GM12872 (cell line): ENCODE measurements around the gene ZNF407.

Experiments used
- CTCF ChIP-seq: IDR thresholded peaks from 3 replicates; pipeline ENCODE4 v1.5.1; 2011; ENCODE audit warnings: low read depth, mild to moderate bottlenecking, low read length, moderate library complexity; ENCODE audit not compliant: insufficient read depth

ZNF407 gene

DNA sequence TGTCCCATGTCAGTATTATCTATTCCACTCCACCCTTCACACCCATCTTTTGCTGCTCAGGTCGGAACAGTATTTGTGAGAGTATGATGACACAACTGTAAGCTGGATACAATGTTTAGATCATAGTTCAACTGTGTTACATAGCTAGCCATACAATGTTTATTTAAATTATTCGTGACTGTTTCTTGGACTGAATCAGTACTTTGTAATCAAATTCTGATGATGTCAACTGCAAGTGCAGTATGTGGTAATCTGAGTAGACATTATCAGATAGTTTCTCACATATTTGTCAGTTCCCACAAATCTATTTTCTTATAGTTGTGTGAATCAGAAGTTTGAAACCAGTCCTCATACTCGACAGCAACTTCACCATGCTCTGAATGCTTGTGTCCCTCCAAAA, 177.6 kb downstream of the ZNF407 start:
- no peak for TF ChIP-seq CTCF

DNA sequence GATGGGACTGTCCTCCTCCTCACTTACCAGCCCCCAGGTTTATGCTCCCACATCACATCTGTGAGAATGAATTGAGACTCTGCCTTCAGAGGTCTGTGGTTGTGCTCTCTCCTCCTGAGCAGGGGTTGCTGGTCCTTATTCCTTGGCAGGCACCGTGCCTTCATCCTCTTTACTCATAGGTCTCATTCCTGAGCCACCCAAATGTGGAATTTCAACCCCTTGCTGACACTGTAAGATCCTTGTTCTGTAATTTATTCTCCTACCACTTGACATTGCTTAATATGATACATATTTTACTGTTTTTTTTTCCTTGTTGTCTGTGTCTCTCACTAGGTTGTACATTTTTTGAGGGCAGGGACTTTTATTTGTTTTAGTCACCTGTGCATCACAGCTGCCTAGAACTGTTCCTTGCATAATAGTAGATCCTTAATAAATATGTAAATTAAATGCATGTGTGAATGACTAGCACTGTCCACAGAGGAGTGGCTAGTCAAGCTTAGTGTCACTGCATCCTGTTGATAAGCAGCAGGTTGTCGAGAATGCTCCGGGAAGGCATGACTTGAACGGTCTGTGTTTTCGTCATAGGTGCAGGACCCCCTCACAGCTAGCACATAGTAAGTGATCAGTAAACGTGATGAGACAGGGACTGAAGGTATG, 180.6 kb downstream of the ZNF407 start:
- no peak for TF ChIP-seq CTCF

DNA sequence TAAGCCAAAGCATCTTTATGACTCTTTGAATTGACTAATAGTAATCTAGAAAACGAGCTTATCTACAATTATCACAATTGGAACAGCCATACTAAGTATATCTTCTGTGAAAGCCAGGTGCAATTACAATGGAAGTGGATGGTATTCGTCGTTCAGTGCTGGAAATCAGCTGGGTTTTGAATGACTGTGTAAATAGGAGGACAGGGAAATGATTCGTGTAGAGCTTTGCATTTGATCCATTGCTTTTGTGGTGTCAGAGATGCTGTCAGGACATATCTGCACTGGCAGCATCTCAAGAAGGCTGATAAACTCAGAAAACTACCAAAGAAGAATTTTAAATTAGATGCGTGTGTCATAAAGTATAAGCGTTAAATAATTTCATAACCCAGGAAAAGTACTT, 187.1 kb downstream of the ZNF407 start:
- TF ChIP-seq CTCF: no peak

GRCh38 chr18:74785632-74786031, 188.0 kb downstream of the ZNF407 start:
- no peak for TF ChIP-seq CTCF

DNA sequence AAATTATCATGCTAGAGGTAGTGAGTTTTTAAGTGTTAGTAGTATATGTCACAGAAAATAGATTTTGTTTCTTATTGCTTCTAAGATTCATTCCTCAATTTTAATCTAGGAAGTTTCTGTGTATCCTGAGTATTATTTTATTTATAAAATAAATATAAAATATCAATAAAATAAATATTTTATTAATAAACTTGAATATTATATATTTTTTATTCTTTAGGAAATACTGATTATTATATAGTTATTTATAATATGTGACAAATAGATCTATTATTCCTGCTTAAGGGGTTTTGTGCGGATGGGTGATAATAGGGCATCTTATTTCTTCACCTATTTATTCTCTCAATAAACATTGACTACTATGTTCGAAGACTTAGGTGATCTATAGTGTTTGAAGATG, 191.0 kb downstream of the ZNF407 start:
- no peak for TF ChIP-seq CTCF

DNA sequence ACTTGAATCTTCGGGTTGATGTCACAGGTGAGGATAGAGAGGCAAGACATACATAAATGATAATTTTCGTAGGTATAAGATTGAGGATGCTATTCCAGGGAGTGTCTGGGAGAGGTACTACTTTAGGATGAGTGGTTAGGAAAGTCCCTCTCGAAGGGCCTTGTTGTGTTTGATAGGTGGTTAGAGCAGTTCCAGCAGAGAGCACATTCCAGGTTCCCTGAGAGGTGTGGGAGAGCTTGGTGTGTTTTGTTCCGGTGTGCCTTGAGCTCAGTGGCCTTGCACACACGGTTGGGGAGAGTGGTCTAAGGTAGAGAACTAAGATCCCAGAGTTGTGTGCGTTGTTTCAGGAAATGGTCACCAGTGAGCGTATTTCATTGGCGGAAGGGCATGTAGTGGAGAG, 191.4 kb downstream of the ZNF407 start:
- no peak for TF ChIP-seq CTCF

DNA sequence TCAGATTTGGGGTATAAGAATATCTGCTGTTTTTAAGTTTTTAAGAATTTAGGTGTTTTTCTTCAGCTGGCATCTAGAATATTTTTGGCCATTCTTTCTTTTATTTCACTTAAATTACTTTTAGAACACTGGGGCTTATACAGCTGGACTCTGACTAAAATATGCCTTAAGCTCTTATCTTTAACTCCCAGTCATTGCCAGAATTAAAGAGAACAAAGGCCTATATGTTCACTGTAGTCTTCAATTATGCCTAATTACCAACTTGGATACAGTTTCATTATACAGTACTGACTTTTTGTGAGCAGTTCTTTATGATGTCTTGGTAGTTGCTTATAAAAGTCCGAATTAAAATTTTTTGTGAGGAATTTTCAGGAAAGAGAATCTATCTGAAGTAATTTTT, 192.8 kb downstream of the ZNF407 start:
- no peak for TF ChIP-seq CTCF
